ENCODE data around the gene SRSF4.

GRCh38 chr1:29112705-29113412 is 68.8 kb downstream of the SRSF4 start:
- TF ChIP-seq, protein P1, sequence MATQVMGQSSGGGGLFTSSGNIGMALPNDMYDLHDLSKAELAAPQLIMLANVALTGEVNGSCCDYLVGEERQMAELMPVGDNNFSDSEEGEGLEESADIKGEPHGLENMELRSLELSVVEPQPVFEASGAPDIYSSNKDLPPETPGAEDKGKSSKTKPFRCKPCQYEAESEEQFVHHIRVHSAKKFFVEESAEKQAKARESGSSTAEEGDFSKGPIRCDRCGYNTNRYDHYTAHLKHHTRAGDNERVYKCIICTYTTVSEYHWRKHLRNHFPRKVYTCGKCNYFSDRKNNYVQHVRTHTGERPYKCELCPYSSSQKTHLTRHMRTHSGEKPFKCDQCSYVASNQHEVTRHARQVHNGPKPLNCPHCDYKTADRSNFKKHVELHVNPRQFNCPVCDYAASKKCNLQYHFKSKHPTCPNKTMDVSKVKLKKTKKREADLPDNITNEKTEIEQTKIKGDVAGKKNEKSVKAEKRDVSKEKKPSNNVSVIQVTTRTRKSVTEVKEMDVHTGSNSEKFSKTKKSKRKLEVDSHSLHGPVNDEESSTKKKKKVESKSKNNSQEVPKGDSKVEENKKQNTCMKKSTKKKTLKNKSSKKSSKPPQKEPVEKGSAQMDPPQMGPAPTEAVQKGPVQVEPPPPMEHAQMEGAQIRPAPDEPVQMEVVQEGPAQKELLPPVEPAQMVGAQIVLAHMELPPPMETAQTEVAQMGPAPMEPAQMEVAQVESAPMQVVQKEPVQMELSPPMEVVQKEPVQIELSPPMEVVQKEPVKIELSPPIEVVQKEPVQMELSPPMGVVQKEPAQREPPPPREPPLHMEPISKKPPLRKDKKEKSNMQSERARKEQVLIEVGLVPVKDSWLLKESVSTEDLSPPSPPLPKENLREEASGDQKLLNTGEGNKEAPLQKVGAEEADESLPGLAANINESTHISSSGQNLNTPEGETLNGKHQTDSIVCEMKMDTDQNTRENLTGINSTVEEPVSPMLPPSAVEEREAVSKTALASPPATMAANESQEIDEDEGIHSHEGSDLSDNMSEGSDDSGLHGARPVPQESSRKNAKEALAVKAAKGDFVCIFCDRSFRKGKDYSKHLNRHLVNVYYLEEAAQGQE (IDR thresholded peaks at IDR 0.05; ENCODE audit: low read depth) = no peak
- TF ChIP-seq POLR2AphosphoS5 (IDR thresholded peaks at IDR 0.05; ENCODE audit: low read depth, low read length) (no peak), YY1 (IDR thresholded peaks at IDR 0.05; ENCODE audit: extremely low read depth, insufficient replicate concordance, low read depth, low read length) (no peak), EZH2 (IDR thresholded peaks at IDR 0.05) (no peak), CTCF (IDR thresholded peaks at IDR 0.05 in 2 of 3, conservative IDR thresholded peaks at IDR 0.05 in 1 of 3; ENCODE audit: borderline replicate concordance in 1 of 3, insufficient read depth in 1 of 3, low read depth in 2 of 3, low read length in 2 of 3) (no peak), FOSL1 (IDR thresholded peaks at IDR 0.05; ENCODE audit: low read depth) (no peak), MAX (IDR thresholded peaks at IDR 0.05) (no peak), RAD21 (IDR thresholded peaks at IDR 0.05; ENCODE audit: low read depth) (no peak), SIN3A (IDR thresholded peaks at IDR 0.05; ENCODE audit: low read depth) (no peak), POLR2A (IDR thresholded peaks at IDR 0.05; ENCODE audit: borderline replicate concordance, extremely low read depth, insufficient read depth, insufficient read length) (no peak)
- TF ChIP-seq, protein P2, sequence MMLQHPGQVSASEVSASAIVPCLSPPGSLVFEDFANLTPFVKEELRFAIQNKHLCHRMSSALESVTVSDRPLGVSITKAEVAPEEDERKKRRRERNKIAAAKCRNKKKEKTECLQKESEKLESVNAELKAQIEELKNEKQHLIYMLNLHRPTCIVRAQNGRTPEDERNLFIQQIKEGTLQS (IDR thresholded peaks at IDR 0.05) = no peak

Data from HCT116 (cell line).